PFSK-1 (cell line): ENCODE results near the gene PLIN4.

ENCODE experiments used
- FOXP2 ChIP-seq: optimal IDR thresholded peaks from 2 replicates; pipeline ENCODE3; 2011; ENCODE audit warnings: borderline replicate concordance, control low read depth, inconsistent platforms; ENCODE audit not compliant: insufficient read depth; ENCODE audit errors: extremely low read length, extremely low read depth
- POLR2AphosphoS5 ChIP-seq: IDR thresholded peaks from 2 replicates; pipeline ENCODE4 v1.6.1; 2012; ENCODE audit warnings: low read depth, mild to moderate bottlenecking, control low read depth, low read length, moderate library complexity
- SIN3A ChIP-seq: IDR thresholded peaks from 2 replicates; pipeline ENCODE4 v1.6.1; 2012; ENCODE audit warnings: mild to moderate bottlenecking, low read length, moderate library complexity, borderline replicate concordance; ENCODE audit not compliant: insufficient read depth
- TAF1 ChIP-seq: IDR thresholded peaks from 2 replicates; pipeline ENCODE4 v1.6.1; 2012; ENCODE audit warnings: low read length, control low read depth, borderline replicate concordance; ENCODE audit not compliant: insufficient read depth
- TF ChIP-seq, protein P1 (sequence below), 2 experiments: IDR thresholded peaks; 2 replicates each; pipeline versions ENCODE4 v1.6.1 to v1.8.0; 2011 to 2012; ENCODE audit warnings: low read depth in 2 of 2, low read length in 2 of 2, control low read depth in 1 of 2, inconsistent platforms in 1 of 2, mild to moderate bottlenecking in 1 of 2, moderate library complexity in 1 of 2; ENCODE audit not compliant: insufficient read depth in 1 of 2

Gene PLIN4

DNA sequence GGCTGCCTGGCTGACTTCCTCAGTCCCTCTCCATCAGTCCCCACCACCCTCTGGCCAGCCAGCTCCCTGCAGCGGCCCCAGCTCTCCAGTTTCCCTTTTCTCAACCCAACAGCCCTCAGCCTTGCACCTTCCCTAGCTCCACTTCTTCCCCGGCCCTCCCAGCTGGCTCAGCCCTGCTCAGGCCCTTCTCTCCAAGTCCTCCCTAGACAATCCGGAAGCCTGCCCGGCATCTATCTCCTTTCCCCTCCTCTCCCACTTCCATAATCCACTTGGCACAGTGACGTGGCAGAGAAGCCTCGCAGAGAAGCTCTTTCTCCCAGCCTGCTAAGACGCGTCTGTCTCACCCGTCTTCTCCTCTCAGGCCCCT, 61.8 kb downstream of the PLIN4 start:
- TF ChIP-seq TAF1: 0 out of 2 replicates have a peak, but pooled peaks have one; percentile 15
- no peak; the same call in 1 of the 2 replicates for TF ChIP-seq SIN3A
- TF ChIP-seq POLR2AphosphoS5: peak; percentile 35; the same call in 1 of the 2 replicates
- no peak for TF ChIP-seq FOXP2

DNA sequence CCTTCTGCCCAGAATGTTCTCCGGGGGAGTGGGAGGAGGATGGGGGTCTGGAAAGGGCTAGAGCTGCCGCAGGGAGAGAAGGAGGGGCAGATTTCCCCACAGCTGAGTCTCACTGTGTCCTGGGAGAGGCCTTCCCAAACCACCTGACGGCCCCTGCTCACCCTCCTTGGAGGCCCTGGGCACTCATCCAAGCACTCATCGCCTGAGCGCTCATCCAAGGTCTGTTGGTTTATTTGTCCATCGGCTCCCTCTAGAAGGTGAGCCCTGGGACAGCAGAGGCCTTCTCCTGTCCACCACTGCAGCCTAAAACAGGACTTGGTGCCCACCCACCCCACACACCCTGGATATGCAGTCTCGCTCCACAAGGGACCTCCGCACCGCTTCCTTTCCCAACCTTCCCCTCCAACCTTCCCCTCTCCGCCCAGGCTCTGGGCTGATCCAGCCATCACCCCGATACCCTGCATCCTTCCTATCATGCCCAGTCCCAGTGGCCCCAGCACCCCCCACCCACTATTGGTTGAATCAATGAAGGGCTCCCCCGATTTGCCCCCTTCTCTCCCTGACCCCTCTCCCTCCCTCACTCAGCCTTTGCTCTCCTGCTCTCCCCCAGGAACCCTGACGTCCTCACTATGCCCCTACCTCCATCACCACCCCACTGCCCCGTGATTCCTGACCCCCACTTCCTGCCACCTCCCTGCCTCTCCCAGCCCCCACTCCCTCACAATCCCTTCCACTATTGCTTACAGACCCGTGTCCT, 62.4 kb downstream of the PLIN4 start:
- TF ChIP-seq SIN3A (no peak), TAF1 (no peak), FOXP2 (no peak), POLR2AphosphoS5 (no peak)
- TF ChIP-seq, protein P1, sequence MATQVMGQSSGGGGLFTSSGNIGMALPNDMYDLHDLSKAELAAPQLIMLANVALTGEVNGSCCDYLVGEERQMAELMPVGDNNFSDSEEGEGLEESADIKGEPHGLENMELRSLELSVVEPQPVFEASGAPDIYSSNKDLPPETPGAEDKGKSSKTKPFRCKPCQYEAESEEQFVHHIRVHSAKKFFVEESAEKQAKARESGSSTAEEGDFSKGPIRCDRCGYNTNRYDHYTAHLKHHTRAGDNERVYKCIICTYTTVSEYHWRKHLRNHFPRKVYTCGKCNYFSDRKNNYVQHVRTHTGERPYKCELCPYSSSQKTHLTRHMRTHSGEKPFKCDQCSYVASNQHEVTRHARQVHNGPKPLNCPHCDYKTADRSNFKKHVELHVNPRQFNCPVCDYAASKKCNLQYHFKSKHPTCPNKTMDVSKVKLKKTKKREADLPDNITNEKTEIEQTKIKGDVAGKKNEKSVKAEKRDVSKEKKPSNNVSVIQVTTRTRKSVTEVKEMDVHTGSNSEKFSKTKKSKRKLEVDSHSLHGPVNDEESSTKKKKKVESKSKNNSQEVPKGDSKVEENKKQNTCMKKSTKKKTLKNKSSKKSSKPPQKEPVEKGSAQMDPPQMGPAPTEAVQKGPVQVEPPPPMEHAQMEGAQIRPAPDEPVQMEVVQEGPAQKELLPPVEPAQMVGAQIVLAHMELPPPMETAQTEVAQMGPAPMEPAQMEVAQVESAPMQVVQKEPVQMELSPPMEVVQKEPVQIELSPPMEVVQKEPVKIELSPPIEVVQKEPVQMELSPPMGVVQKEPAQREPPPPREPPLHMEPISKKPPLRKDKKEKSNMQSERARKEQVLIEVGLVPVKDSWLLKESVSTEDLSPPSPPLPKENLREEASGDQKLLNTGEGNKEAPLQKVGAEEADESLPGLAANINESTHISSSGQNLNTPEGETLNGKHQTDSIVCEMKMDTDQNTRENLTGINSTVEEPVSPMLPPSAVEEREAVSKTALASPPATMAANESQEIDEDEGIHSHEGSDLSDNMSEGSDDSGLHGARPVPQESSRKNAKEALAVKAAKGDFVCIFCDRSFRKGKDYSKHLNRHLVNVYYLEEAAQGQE (IDR thresholded peaks at IDR 0.05; ENCODE audit: insufficient read depth in 1 of 2, low read depth in 2 of 2, low read length in 2 of 2): no peak

DNA sequence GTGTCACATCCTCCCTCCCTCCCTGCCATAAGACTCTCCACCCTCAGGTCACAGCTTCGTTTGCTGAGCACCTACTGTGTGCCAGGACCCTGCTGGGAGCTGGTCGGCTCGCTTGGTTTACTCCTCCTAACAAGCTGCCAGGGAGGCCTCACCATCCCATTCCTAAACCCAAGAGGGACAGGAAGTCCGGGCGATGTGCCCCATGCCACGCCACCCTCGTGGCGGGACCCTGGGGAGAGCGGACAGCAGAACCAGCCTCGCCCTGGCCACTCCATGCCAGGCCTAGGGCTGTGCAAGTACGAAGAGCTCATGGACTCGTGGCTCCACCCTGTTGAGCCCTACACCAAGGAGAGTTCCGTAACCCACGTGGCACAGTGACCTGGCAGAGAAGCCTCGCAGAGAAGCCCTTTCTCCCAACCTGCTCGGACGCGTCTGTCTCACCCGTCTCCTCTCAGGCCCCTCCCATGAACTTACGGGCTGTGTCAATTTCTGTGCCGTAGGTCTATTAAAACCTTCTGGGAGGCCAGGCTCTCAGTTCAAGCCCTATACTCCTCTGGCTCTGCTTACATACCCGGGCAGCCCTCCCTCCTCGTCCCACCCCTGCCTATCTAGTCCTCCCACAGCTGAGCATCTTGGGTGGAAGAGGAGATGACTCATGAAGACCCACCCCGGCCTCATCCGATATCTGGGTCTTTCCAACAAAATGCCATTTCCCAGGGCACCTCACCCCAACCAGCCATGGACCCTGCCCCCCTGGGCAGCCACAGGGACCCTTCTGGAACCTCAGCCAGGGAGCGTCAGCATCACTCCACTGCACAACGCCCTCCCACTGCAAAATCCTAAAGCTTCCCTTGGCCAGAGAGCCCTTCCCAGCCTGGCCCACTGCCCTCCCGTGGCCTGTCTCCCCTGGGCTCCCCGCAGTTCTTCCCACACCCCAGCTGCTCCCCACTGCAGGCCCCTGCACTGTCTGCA, 63.3 kb downstream of the PLIN4 start:
- no peak for TF ChIP-seq FOXP2
- TF ChIP-seq TAF1: no peak
- TF ChIP-seq POLR2AphosphoS5: no peak
- TF ChIP-seq, protein P1 (IDR thresholded peaks at IDR 0.05; ENCODE audit: insufficient read depth in 1 of 2, low read depth in 2 of 2, low read length in 2 of 2): no peak
- no peak for TF ChIP-seq SIN3A

DNA sequence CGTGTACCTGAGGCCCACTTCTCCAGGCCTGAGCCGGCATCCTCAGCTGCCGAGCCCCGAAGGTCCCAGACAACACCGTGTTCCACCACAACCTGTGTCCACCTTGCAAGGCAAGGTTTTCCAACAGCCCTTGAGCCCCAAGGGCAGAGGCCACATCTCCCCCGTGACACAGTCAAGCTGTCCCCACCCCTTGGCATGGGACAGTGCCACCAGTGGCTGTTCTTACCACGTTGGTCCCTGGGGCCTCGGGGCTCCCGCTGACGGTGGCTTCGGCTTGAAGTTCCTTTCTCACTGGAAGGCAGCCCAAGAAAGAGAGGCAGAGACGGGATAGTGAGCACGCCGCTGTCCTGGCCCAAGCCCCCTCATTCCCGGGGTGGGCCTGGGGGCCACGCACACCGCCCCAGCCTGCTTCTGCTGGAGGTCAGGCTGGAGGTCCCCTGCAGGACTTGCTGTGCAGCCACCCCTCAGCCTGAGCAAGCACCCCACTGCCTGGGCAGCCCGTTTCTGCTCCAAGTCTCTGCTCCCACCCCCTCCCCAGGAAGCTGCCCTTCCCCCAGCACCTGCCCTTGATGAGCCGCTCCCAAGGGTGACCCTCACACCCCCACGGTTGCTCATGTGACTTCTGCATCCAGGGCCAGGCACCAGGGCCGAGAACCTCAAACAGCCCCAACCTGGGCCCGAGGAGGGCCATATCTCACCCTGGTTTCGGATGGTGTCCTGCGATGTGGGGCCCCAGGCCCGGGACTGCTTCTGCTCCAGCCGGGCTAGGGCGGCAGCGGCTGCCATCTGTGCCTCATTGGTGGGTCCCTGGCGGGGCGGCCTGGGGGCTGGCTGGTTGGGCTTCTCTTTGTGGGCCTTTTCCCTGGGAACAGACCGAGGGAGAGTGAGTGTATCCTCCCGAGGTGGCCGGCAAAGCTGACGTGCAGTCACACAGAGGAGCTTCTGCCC, 64.8 kb downstream of the PLIN4 start:
- TF ChIP-seq, protein P1 (IDR thresholded peaks at IDR 0.05; ENCODE audit: insufficient read depth in 1 of 2, low read depth in 2 of 2, low read length in 2 of 2): no peak
- no peak for TF ChIP-seq SIN3A
- no peak for TF ChIP-seq TAF1
- no peak for TF ChIP-seq POLR2AphosphoS5
- TF ChIP-seq FOXP2: no peak
